ENCODE results near the gene CABP1. TPM values are rescaled to one million over a fixed set of nuclear protein-coding genes. Genes with fewer than 3 reads are reported as not detected.
A peak's percentile ranks its signal among the peaks of the same experiment; 100 is the strongest.

Gene CABP1
- total RNA-seq, 3 donors from 2014 or later: 0.51 to 1.8 (median 1.2) TPM

DNA sequence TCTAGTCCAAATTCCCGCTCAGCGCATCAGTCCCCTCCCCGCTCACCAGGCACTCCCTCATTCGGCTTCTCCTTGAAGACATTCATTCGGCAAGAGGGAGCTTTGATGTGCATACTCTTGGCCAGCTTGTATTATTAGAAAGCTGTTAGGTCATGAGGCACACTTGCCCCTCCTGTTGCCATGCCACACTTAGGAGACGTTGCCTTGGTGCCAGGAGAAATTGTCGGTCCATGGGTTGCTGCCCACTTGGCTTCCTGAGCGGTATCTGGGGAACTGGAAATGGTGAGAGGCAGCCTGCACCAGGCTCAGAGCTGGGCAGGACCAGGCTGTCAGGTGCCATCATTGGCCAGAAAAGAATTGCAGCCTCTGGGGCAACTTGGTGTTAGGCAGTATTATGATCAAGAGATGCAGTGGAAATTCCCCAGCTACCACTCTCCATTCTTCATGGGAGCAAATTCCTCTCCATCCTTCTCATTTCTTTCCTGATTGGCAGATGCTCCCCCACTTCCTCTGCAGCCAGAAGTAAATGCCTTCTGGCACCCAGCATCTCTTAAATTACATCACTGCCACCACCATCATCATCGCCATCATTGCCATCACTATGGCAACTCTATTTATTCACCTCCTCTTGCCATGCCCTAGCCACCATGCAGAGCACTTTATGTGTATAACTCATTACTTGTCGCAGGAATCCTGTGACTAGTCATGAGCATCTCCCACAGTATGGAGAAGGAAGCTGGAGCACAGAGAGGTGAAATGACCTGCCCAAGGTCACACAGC is 12.4 kb downstream of the CABP1 start:
- intact Hi-C loops (cut with DNase I, micrococcal nuclease): no loop called here
- Histone ChIP-seq H3K4me3 (no peak overlapping the region), H3K36me3 (ENCODE audit: low read depth) (no peaks in the 10 kb centered on the region), H3K4me1 (ENCODE audit: low read depth) (peaks cover 2% of the 10 kb centered on the region), H3K9me3 (no peaks in the 10 kb centered on the region)
- TF ChIP-seq, protein P1, sequence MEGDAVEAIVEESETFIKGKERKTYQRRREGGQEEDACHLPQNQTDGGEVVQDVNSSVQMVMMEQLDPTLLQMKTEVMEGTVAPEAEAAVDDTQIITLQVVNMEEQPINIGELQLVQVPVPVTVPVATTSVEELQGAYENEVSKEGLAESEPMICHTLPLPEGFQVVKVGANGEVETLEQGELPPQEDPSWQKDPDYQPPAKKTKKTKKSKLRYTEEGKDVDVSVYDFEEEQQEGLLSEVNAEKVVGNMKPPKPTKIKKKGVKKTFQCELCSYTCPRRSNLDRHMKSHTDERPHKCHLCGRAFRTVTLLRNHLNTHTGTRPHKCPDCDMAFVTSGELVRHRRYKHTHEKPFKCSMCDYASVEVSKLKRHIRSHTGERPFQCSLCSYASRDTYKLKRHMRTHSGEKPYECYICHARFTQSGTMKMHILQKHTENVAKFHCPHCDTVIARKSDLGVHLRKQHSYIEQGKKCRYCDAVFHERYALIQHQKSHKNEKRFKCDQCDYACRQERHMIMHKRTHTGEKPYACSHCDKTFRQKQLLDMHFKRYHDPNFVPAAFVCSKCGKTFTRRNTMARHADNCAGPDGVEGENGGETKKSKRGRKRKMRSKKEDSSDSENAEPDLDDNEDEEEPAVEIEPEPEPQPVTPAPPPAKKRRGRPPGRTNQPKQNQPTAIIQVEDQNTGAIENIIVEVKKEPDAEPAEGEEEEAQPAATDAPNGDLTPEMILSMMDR (IDR thresholded peaks at IDR 0.05): no peak
- DNase-seq (no peak), ATAC-seq (no peak)

DNA sequence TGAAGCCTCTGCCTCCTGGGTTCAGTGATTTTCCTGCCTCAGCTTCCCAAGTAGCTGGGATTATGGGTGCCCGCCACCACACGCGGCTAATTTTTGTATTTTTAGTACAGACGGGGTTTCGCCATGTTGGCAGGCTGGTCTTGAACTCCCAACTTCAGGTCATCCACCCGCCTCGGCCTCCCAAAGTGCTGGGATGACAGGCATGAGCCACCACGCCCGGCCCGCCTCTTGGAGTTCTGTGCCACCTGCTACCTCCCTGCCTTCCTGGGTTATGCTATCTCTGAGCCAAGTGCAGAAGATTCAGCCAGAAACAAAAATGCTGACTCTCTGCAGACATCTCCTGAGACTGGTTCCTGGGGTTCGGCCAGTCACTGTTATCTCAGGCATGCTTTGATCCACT is 13.2 kb downstream of the CABP1 start:
- no peak for DNase-seq
- Histone ChIP-seq H3K4me1 (ENCODE audit: low read depth) (peaks cover 2% of the 10 kb centered on the region), H3K4me3 (no peak overlapping the region), H3K9me3 (no peaks in the 10 kb centered on the region), H3K36me3 (ENCODE audit: low read depth) (no peaks in the 10 kb centered on the region)
- ATAC-seq: no peak
- intact Hi-C loops (cut with DNase I, micrococcal nuclease): no loop called here
- TF ChIP-seq, protein P1 (IDR thresholded peaks at IDR 0.05): no peak

- peaks cover 10% of the 10 kb centered on the region for H3K4me1 ChIP-seq (ENCODE audit: low read depth)
- no peak overlapping the region for H3K4me3 ChIP-seq
- TF ChIP-seq, protein P1 (IDR thresholded peaks at IDR 0.05): no peak
- intact Hi-C loops (cut with DNase I, micrococcal nuclease): no loop called here
- H3K9me3 ChIP-seq: no peaks in the 10 kb centered on the region
- ATAC-seq (no peak), DNase-seq (peak in 1 of 3 donors; percentile 48)
- no peaks in the 10 kb centered on the region for H3K36me3 ChIP-seq (ENCODE audit: low read depth)
Measured at GRCh38 chr12:120654656-120655055, 14.2 kb downstream of the CABP1 start.

DNA sequence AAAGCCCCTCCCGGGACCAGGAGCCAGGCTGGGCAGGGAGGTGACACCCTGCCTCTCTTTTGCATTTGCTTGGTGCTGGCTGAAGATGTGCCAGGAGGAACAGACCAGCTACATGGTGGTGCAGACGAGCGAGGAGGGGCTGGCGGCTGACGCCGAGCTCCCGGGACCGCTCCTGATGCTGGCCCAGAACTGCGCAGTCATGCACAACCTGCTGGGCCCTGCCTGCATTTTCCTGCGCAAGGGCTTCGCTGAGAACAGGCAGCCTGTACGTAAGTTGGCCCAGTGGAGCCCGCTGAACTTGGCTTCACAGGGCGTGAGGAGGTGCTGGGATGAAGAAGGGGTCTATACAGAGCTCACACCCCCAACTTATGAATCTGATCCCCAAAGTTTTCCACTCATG is 15.6 kb downstream of the CABP1 start:
- Histone ChIP-seq H3K9me3 (no peaks in the 10 kb centered on the region), H3K4me3 (no peak overlapping the region), H3K4me1 (ENCODE audit: low read depth) (peaks cover 10% of the 10 kb centered on the region), H3K36me3 (ENCODE audit: low read depth) (no peaks in the 10 kb centered on the region)
- DNase-seq (no peak), ATAC-seq (no peak)
- intact Hi-C loops (cut with DNase I, micrococcal nuclease): no loop called here
- TF ChIP-seq, protein P1 (IDR thresholded peaks at IDR 0.05): no peak

- Histone ChIP-seq H3K9me3 (no peaks in the 10 kb centered on the region), H3K4me1 (ENCODE audit: low read depth) (peaks cover 10% of the 10 kb centered on the region), H3K36me3 (ENCODE audit: low read depth) (no peaks in the 10 kb centered on the region), H3K4me3 (no peak overlapping the region)
- DNase-seq (no peak), ATAC-seq (no peak)
- TF ChIP-seq, protein P1 (IDR thresholded peaks at IDR 0.05): no peak
- intact Hi-C loops (cut with DNase I, micrococcal nuclease): no loop called here
Measured at GRCh38 chr12:120658286-120659150, 18.1 kb downstream of the CABP1 start.
